BLaER1 treated with 17β-estradiol and CSF1 and Interleukin-3, amounts not matched to agents 10 nM and 100 nM (cell line): ENCODE results near the gene GATB.

Experiments used
- H3K27ac ChIP-seq, 11 experiments: shearing (Covaris generic); formaldehyde crosslinking; 2 replicates each; pipeline ENCODE4 v1.8.1; 2022
- H3K27me3 ChIP-seq, 11 experiments: shearing (Covaris generic); formaldehyde crosslinking; 2 replicates each; pipeline ENCODE4 v1.8.1; 2022
- H3K36me3 ChIP-seq, 11 experiments: shearing (Covaris generic); formaldehyde crosslinking; 2 replicates each; pipeline ENCODE4 v1.8.1; 2022
- H3K4me1 ChIP-seq, 10 experiments: shearing (Covaris generic); formaldehyde crosslinking; 2 replicates each; pipeline ENCODE4 v1.8.1; 2022
- H3K4me2 ChIP-seq, 11 experiments: shearing (Covaris generic); formaldehyde crosslinking; 2 replicates each; pipeline ENCODE4 v1.8.1; 2022
- H3K4me3 ChIP-seq, 10 experiments: shearing (Covaris generic); formaldehyde crosslinking; 2 replicates each; pipeline ENCODE4 v1.8.1; 2022
- H3K9ac ChIP-seq, 11 experiments: shearing (Covaris generic); formaldehyde crosslinking; 2 replicates each; pipeline ENCODE4 v1.8.1; 2022
- H3K9me3 ChIP-seq, 11 experiments: shearing (Covaris generic); formaldehyde crosslinking; replicated peaks in 1 of 11; 2 replicates each; pipeline ENCODE4 v1.8.1; 2022
- H4K20me1 ChIP-seq, 11 experiments: shearing (Covaris generic); formaldehyde crosslinking; 2 replicates each; pipeline ENCODE4 v1.8.1; 2022
- Cebpa-rat ChIP-seq, 11 experiments: shearing (Covaris generic); IDR thresholded peaks; 2 replicates each; pipeline ENCODE4 v1.8.1; 2022

The GATB gene

DNA sequence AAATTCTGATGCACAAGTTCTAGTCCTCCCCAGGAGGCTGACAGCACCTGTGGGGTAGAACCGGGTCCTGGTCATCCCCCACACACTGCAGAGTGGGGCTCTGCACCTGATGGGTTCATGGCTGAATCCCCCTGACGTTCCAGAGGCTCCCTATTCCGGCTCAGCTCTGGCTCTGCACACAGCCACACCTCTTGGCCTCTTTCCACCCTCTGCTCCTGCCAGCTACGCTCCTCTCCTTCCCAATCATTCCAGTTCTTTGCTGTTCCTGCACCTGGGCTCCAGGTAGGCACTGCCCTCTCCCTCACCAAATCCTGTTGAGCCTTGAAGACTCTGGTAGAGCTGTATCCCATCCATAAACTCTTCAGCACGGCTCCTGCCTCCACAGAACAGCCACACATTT, 75.5 kb downstream of the GATB start:
- H3K9ac ChIP-seq, result no peak overlapping the region
- H3K4me1 ChIP-seq, result peaks cover 0 to 5% (median under 1%) of the 10 kb centered on the region in 10 experiments; a peak in 7 of 20 replicates
- no peak overlapping the region for H3K27ac ChIP-seq
- no peaks in the 10 kb centered on the region for H3K9me3 ChIP-seq
- no peak for TF ChIP-seq Cebpa-rat (IDR thresholded peaks at IDR 0.05)
- H3K27me3 ChIP-seq, result no peaks in the 10 kb centered on the region
- H3K4me3 ChIP-seq, result no peak overlapping the region
- peaks cover 0 to 70% (median 13%) of the 10 kb centered on the region in 11 experiments; a peak in 13 of 22 replicates for H3K36me3 ChIP-seq
- H4K20me1 ChIP-seq, result no peaks in the 10 kb centered on the region; a peak in 1 of 22 replicates
- H3K4me2 ChIP-seq, result no peak overlapping the region

DNA sequence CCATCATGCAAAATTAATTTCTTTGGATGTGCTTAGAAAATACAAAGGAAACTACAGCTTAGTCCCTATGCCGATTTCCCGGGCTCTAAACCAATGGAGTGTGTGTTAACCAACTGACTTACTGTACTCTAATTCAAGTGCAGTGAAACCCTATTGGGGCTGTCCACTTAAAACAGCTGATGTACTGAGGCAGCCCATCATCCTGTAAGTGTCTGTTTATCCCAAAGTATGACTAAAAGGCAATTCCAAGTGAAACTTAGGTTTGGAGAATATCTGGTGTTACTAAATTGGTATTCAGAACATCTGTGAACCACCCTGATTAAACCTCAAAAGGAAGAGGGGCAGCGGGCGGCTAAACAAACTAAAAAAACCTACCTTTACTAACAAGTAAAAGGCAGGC, 79.7 kb downstream of the GATB start:
- Histone ChIP-seq H3K27ac (no peak overlapping the region), H3K4me2 (no peak overlapping the region), H3K4me3 (no peak overlapping the region), H3K27me3 (no peaks in the 10 kb centered on the region), H3K9ac (no peak overlapping the region), H3K4me1 (no peaks in the 10 kb centered on the region), H4K20me1 (no peaks in the 10 kb centered on the region), H3K36me3 (peaks cover 0 to 79% (median 5%) of the 10 kb centered on the region in 11 experiments; a peak in 9 of 22 replicates), H3K9me3 (no peaks in the 10 kb centered on the region)
- TF ChIP-seq Cebpa-rat (IDR thresholded peaks at IDR 0.05), result no peak

DNA sequence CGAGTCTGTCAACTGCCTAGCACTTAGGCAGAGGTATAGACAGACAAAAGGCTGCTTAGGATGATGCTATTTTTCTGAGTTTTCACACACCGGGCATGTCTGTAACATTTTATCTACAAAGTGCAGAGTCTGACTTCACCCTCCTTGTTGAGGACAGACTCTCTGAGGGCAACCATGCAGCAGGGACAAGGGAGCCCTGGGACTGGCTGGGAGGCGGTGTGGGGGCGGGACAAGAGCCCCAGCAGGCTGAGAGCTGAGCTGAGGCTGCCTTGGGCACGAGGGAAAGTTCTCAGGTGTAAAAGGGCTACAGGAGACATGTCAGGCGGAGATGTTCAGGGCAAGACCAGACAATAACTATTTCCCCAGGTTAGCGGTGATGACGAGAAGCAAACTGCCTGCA, 81.6 kb downstream of the GATB start:
- H3K27ac ChIP-seq, result no peak overlapping the region
- no peaks in the 10 kb centered on the region for H3K9me3 ChIP-seq
- no peaks in the 10 kb centered on the region for H3K27me3 ChIP-seq
- no peaks in the 10 kb centered on the region for H4K20me1 ChIP-seq
- no peak overlapping the region for H3K4me3 ChIP-seq
- no peaks in the 10 kb centered on the region for H3K4me1 ChIP-seq
- H3K4me2 ChIP-seq, result no peak overlapping the region
- H3K36me3 ChIP-seq, result peaks cover 0 to 72% (median 5%) of the 10 kb centered on the region in 11 experiments; a peak in 9 of 22 replicates
- TF ChIP-seq Cebpa-rat (IDR thresholded peaks at IDR 0.05), result no peak
- H3K9ac ChIP-seq, result no peak overlapping the region

DNA sequence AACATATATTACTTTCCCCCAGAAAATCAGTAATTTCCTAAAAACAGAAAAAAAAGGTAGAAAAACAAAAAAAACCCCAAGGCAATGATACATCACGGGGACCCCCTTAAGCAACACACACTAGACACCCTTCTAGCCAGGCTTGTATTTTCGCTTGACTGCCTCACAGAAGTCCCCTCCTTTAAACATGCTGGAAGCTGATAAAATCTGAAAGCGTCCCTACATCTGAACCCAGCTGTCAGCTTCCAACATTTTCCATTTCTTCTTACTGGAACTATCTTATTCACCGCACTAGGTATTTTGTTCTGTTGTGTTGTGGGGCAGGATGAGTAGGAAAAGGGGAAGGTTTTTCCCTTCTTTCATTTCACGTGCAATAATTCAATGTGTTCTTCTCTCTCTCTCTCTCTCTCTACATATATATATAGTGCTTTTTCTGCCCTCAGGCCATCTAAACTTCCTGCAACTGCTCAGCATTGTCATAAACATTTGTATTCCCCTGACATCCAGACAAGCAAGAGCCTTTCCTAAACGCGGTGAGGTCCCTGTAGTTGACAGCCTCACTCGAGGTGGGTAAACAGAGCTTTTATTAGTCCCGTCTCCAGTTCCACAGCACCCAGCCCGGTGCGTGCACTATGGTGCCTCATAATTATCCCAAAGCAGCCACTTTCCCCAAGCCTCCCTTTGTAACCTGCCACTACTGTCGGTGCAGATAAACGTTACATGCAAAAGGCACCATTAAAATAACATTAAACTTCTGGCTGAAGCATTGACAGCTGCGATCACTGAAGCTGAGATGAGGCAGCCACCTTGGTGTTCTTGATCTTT, 82.5 kb downstream of the GATB start:
- no peaks in the 10 kb centered on the region for H3K27me3 ChIP-seq
- H4K20me1 ChIP-seq, result no peaks in the 10 kb centered on the region
- H3K4me1 ChIP-seq, result no peaks in the 10 kb centered on the region
- no peak overlapping the region for H3K4me3 ChIP-seq
- no peak overlapping the region for H3K27ac ChIP-seq
- no peak for TF ChIP-seq Cebpa-rat (IDR thresholded peaks at IDR 0.05)
- no peak overlapping the region for H3K4me2 ChIP-seq
- no peaks in the 10 kb centered on the region for H3K9me3 ChIP-seq
- peaks cover 0 to 63% (median 5%) of the 10 kb centered on the region in 11 experiments; a peak in 9 of 22 replicates for H3K36me3 ChIP-seq
- H3K9ac ChIP-seq, result no peak overlapping the region

DNA sequence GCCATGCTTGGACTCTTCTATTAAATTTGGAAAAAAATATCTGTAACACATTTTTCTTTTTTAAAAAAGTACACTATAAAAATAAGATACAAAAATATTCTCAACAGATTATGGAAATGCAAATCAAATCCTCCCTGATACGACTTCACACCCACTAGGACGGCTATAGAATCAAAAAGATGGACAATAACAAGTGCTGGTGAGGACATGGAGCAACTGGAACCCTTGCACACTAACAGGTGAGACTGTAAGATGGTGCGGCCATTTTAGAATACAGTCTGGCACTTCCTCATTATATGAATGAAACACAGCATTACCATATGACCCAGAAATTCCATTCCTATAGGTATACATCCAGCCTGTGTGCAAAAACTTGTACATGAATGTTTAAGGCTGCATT, 83.6 kb downstream of the GATB start:
- H3K4me2 ChIP-seq, result no peak overlapping the region
- H3K9me3 ChIP-seq, result no peaks in the 10 kb centered on the region
- no peaks in the 10 kb centered on the region for H3K4me1 ChIP-seq
- no peak for TF ChIP-seq Cebpa-rat (IDR thresholded peaks at IDR 0.05)
- no peak overlapping the region for H3K4me3 ChIP-seq
- no peaks in the 10 kb centered on the region for H4K20me1 ChIP-seq
- H3K36me3 ChIP-seq, result peaks cover 0 to 52% (median 5%) of the 10 kb centered on the region in 11 experiments; a peak in 9 of 22 replicates
- no peak overlapping the region for H3K9ac ChIP-seq
- no peak overlapping the region for H3K27ac ChIP-seq
- no peaks in the 10 kb centered on the region for H3K27me3 ChIP-seq

DNA sequence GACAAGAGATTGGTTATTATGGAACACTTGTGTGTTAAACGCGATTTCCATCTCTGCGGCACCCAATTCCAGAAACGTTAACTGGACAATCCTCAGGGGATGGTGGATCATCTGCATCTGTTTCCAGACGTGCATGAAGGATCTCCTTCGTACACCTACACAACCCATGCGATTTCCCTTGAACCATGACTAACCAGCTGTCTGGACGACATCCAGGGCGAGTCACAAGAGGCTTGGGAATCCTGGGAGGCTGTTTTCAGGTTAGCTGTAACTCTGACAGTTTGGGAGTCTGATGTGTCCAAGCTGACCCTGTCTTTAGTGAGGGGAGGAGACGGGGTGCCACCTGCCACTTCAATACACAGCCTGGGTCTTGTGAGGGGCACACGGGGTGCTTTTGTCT, 84.5 kb downstream of the GATB start:
- Histone ChIP-seq H3K27ac (no peak overlapping the region), H4K20me1 (no peaks in the 10 kb centered on the region), H3K27me3 (no peaks in the 10 kb centered on the region), H3K4me2 (no peak overlapping the region), H3K36me3 (peaks cover 0 to 43% (median 5%) of the 10 kb centered on the region in 11 experiments; a peak in 9 of 22 replicates), H3K4me3 (no peak overlapping the region), H3K4me1 (no peaks in the 10 kb centered on the region), H3K9ac (no peak overlapping the region), H3K9me3 (no peaks in the 10 kb centered on the region)
- TF ChIP-seq Cebpa-rat (IDR thresholded peaks at IDR 0.05), result no peak

DNA sequence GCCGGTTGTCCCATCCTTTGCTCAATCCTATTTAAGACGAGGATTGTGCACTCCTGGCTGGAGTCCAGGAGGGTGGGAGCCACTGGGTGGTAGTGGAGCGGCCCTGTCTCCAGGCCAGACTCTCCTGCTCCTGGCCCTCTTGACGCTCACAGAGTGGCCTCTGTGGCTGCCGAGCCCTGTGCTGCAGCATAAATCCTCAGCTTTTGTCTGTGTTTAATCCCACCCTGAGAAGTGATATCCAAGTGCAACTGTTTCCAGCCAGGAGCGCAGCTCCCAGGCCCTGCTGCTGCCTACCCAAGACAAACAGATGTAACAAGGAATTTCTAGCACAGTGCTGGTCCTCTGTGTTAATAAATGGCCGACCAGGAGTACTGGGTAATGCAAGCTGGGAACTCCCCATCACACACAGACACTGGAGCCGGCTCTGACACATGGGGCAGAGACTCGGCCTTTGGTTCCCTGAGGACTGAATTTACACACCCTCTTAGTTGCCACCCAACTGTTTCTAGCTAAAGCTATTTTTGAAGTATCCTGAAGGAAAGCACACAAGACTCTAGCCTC, 85.3 kb downstream of the GATB start:
- no peak for TF ChIP-seq Cebpa-rat (IDR thresholded peaks at IDR 0.05)
- Histone ChIP-seq H3K4me2 (no peak overlapping the region), H4K20me1 (no peaks in the 10 kb centered on the region), H3K4me1 (no peaks in the 10 kb centered on the region), H3K9ac (no peak overlapping the region), H3K27me3 (no peaks in the 10 kb centered on the region), H3K36me3 (peaks cover 0 to 35% (median 5%) of the 10 kb centered on the region in 11 experiments; a peak in 8 of 22 replicates), H3K27ac (no peak overlapping the region), H3K4me3 (no peak overlapping the region), H3K9me3 (no peaks in the 10 kb centered on the region)

DNA sequence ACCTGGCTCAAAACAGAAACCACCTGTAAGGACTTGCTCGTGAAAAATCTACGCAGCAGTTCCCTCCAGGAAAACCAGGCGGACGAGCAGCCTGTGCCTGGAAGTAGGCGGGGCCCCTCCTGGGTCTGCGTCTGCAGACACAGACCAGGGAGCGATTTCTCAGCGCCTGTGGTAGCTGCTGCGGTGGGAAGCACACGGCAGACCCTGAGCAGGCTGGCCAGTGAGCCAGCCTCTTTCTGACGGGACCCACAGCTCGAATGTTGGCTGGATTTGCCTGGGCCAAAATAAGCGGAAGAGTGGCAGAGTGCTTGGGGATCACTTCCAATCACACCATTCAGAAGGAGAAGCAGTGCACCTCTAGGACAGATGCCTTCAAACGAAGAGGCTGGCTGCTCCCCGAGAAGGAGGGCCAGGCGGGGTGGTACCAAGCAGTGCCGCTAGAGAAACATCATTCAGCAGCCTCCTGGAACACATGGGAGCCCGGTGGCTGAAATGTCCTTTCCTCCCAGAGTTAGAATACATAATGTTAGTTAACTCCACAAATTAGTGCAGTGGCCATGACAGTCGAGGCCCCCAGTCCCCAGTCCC, 85.9 kb downstream of the GATB start:
- H3K4me3 ChIP-seq, result no peak overlapping the region

DNA sequence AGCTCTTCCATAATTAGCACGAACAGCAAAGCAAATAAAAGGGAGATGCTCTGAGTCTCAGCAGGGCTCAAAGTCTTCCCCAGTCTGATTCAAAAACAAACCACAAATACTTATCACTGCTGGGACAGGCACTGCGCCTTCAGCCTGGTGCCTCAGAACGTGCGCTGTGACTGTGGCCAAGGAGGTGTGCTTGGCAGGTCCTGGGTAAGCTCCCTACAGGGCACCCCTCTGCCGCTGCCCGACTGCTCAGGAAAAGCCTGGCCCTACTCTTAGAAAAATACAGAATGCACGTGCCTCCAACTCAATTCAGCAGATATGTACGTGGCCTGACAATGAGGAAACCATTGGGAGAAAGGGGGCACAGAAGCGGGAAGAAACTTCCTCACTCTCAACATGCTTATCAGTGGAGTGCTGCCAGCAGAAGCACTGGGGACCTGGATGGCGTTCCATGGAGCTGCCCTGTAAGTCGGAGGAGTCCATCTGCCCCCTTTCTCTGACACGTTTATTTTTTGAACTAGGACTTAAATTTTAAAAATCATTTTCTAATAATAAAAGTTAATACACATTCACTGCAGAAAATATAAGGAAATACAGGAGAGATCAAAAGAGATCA, 86.8 kb downstream of the GATB start:
- TF ChIP-seq Cebpa-rat (IDR thresholded peaks at IDR 0.05), result no peak
- Histone ChIP-seq H4K20me1 (no peaks in the 10 kb centered on the region), H3K36me3 (peaks cover 0 to 20% (median 0%) of the 10 kb centered on the region in 11 experiments; a peak in 5 of 22 replicates), H3K9me3 (no peaks in the 10 kb centered on the region), H3K4me1 (no peaks in the 10 kb centered on the region), H3K4me2 (no peak overlapping the region), H3K4me3 (no peak overlapping the region), H3K27ac (no peak overlapping the region), H3K27me3 (no peaks in the 10 kb centered on the region), H3K9ac (no peak overlapping the region)

More for the DNA sequence above, 85.9 kb downstream of the GATB start:
- H3K27me3 ChIP-seq, result no peaks in the 10 kb centered on the region
- no peak overlapping the region for H3K4me2 ChIP-seq
- TF ChIP-seq Cebpa-rat (IDR thresholded peaks at IDR 0.05), result no peak
- no peak overlapping the region for H3K9ac ChIP-seq
- H3K9me3 ChIP-seq, result no peaks in the 10 kb centered on the region
- no peaks in the 10 kb centered on the region for H4K20me1 ChIP-seq
- peaks cover 0 to 29% (median 5%) of the 10 kb centered on the region in 11 experiments; a peak in 8 of 22 replicates for H3K36me3 ChIP-seq
- no peak overlapping the region for H3K27ac ChIP-seq
- no peaks in the 10 kb centered on the region for H3K4me1 ChIP-seq
